Placental epithelial cell (primary cell): ENCODE measurements around the gene ASTN1. TPM values are rescaled to one million over a fixed set of nuclear protein-coding genes. Genes with fewer than 3 reads are reported as not detected.

Source experiments
- small RNA-seq: library from RNA; depleted of rRNA; stranded (forward); fragments of <200 nt; gene quantifications from one replicate; pipeline ENCODE3, GENCODE V24; 2012
- total RNA-seq: library from RNA; depleted of rRNA; stranded (reverse); fragments of >200 nt; gene quantifications from 2 replicates; pipeline ENCODE4 v1.2.3, GENCODE V29; 2012

Gene ASTN1
- 0.39 and 0.87 TPM in 2 replicates for total RNA-seq

DNA sequence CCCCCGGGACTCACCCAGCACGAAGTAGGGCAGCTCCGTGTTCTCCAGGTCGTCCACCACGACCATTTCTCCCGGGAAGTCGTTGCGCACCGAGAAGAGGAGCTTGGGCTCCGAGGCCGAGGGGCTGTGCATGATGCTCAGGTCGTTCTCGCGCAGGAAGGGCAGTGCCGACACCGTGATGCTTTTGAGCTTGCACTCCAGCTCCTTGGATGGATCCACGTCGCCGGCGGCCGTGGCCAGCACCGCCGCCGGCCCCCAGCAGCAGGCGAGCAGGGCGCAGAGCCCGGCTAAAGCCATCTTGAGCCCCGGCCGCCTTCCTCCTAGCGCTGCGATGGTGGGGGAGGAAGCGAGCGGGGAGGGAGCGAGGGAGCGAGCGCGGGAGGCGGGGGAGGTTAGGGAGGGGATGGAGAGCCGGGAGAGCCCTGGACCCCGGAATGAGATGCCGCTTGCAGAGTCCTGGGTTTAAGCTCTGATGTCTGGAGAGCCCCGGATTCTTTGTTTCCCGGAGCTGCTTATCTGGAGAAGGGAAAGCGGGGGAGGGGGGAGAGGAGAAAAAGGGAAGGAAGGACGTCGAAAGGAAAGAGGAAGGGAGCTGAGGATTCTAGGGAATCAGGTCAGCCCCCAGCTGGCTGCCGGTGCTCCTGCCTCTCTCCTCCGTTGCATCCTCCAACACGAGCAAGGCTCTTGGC, at the start of gene ASTN1:
Gene ASTN1 (minus strand): TSS at position 333 of the 689 bp plus-strand sequence. CDS start 36 bp downstream, at position 297.

DNA sequence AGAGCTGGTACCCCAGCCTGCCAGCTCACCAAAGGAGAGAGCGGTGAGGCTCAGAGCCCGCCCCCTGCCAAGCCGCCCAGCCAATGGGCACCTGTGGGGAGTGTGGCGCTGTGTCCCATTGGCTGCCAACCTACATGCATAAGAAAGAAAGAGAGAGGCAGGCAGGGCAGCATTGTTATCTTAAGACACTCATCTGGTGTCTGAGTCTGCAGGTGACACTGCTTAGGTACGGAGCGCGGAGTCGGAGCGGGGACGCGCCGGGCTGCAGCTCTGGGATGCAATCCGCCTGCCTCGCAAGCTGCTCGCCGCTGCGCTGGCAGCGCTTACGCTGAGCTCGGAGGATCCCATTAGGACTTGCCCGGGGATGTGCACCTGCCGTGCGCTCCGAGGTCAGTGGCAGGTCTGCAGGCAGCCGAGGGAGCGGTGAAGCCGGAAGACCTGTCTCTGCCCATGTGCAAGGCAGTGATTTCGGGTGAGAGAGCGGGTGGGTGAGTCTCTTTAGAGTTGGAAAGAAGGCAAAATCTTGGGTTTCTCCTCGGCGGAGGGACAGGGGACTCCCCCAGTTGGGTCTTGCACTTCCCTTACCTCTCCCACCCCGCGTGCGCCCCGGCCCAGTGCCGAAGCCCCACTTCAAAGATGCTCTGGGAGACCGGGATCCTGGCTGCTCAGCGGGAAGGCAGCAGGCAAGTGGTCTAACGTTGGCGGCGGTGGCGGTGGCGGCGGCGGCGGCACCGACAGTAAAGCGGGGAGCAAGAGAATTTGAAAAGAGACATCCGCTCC, 6.4 kb upstream of the ASTN1 start, which contains the start of gene BRINP2:
Gene BRINP2 (plus strand): TSS at position 203 of the 780 bp plus-strand sequence. CDS start 58,919 bp downstream, outside the sequence.

Small RNAs within 50 kb of the gene (small RNA-seq; reads per million reads assigned to genes)
- not detected for gene MIR488

Other genes starting within 250 kb of the ASTN1 start
- gene BRINP2, start 6.2 kb upstream of the ASTN1 start, total RNA-seq = 0.11 and 2.4 TPM in 2 replicates